SK-N-SH treated with all-trans-retinoic acid at 6 μM for 48 hours (cell line): Measurements from ENCODE around the gene KRTCAP2.

Source experiments
- ATAC-seq: fragments of 200-7000 bp; cut with Tn5 transposase; 3 replicates; pipeline ENCODE4 v1.9.1; 2020; ENCODE audit warnings: mild to moderate bottlenecking, moderate library complexity
- ARNTL ChIP-seq: fragments of 450-650 bp; formaldehyde crosslinking; IDR thresholded peaks from 2 replicates; pipeline ENCODE4 v1.5.0; 2020; ENCODE audit warnings: low read depth, mild to moderate bottlenecking, moderate library complexity, borderline replicate concordance
- BACH2 ChIP-seq: fragments of 250-450 bp; sonication (Bioruptor Pico); IDR thresholded peaks from 2 replicates; pipeline ENCODE4 v1.9.0; 2021; ENCODE audit warnings: mild to moderate bottlenecking, borderline replicate concordance
- CSDC2 ChIP-seq: fragments of 250-450 bp; sonication (Bioruptor Pico); IDR thresholded peaks from 2 replicates; pipeline ENCODE4 v1.5.0; 2020; ENCODE audit warnings: mild to moderate bottlenecking, moderate library complexity
- ESRRG ChIP-seq: fragments of 250-450 bp; sonication (Bioruptor Pico); IDR thresholded peaks from 2 replicates; pipeline ENCODE4 v1.6.1; 2021; ENCODE audit warnings: mild to moderate bottlenecking
- GLIS3 ChIP-seq: fragments of 250-450 bp; sonication (Bioruptor Pico); IDR thresholded peaks from 2 replicates; pipeline ENCODE4 v1.5.0; 2020; ENCODE audit warnings: mild to moderate bottlenecking, moderate library complexity
- ISL1 ChIP-seq: fragments of 250-450 bp; sonication (Bioruptor Pico); IDR thresholded peaks from 2 replicates; pipeline ENCODE4 v2.1.2; 2022; ENCODE audit warnings: mild to moderate bottlenecking, moderate library complexity
- OSR1 ChIP-seq: fragments of 250-450 bp; sonication (Bioruptor Pico); IDR thresholded peaks from 2 replicates; pipeline ENCODE4 v1.8.0; 2022; ENCODE audit warnings: moderate library complexity, mild to moderate bottlenecking, inconsistent platforms
- RARB ChIP-seq: fragments of 250-450 bp; sonication (Bioruptor Pico); IDR thresholded peaks from 2 replicates; pipeline ENCODE4 v1.8.0; 2021; ENCODE audit warnings: mild to moderate bottlenecking, moderate library complexity
- SNAI2 ChIP-seq: fragments of 250-450 bp; sonication (Bioruptor Pico); IDR thresholded peaks from 2 replicates; pipeline ENCODE4 v1.5.0; 2020; ENCODE audit warnings: mild to moderate bottlenecking, moderate library complexity
- TCF4 ChIP-seq: fragments of 250-450 bp; sonication (Bioruptor Pico); IDR thresholded peaks from 2 replicates; pipeline ENCODE4 v1.8.0; 2021; ENCODE audit warnings: mild to moderate bottlenecking, moderate library complexity, borderline replicate concordance
- TOX ChIP-seq: fragments of 250-450 bp; sonication (Bioruptor Pico); IDR thresholded peaks from 2 replicates; pipeline ENCODE4 v1.8.0; 2021; ENCODE audit warnings: mild to moderate bottlenecking, moderate library complexity, borderline replicate concordance
- ZC3H10 ChIP-seq: fragments of 250-450 bp; sonication (Bioruptor Pico); IDR thresholded peaks from 2 replicates; pipeline ENCODE4 v1.5.1; 2021; ENCODE audit warnings: mild to moderate bottlenecking, moderate library complexity
- ZFP3 ChIP-seq: fragments of 250-450 bp; sonication (Bioruptor Pico); IDR thresholded peaks from 2 replicates; pipeline ENCODE4 v1.5.0; 2020; ENCODE audit warnings: mild to moderate bottlenecking, moderate library complexity
- ZFP30 ChIP-seq: fragments of 450-650 bp; formaldehyde crosslinking; IDR thresholded peaks from 2 replicates; pipeline ENCODE4 v1.5.0; 2022; ENCODE audit warnings: mild to moderate bottlenecking, moderate library complexity
- ZNF565 ChIP-seq: fragments of 450-650 bp; formaldehyde crosslinking; conservative IDR thresholded peaks from 2 replicates; pipeline ENCODE4 v1.5.0; 2020; ENCODE audit warnings: low read depth, mild to moderate bottlenecking, moderate library complexity
- ZNF70 ChIP-seq: fragments of 450-650 bp; formaldehyde crosslinking; IDR thresholded peaks from 2 replicates; pipeline ENCODE4 v1.5.0; 2020; ENCODE audit warnings: mild to moderate bottlenecking, moderate library complexity
- ZNF8 ChIP-seq: fragments of 450-650 bp; formaldehyde crosslinking; IDR thresholded peaks from 2 replicates; pipeline ENCODE4 v1.5.0; 2020; ENCODE audit warnings: mild to moderate bottlenecking, moderate library complexity
- TF ChIP-seq, protein P1 (sequence below): fragments of 250-450 bp; sonication (Bioruptor Pico); IDR thresholded peaks from 2 replicates; pipeline ENCODE4 v1.5.1; 2020; ENCODE audit warnings: low read depth, mild to moderate bottlenecking, moderate library complexity
- TF ChIP-seq, protein P2 (sequence below): fragments of 250-450 bp; sonication (Bioruptor Pico); IDR thresholded peaks from 2 replicates; pipeline ENCODE4 v1.8.0; 2020; ENCODE audit warnings: mild to moderate bottlenecking, moderate library complexity, borderline replicate concordance
- TF ChIP-seq, protein P3 (sequence below): fragments of 250-450 bp; sonication (Bioruptor Pico); IDR thresholded peaks from 2 replicates; pipeline ENCODE4 v1.5.1; 2021; ENCODE audit warnings: mild to moderate bottlenecking, moderate library complexity
- TF ChIP-seq, protein P4 (sequence below): fragments of 250-450 bp; sonication (Bioruptor Pico); IDR thresholded peaks from 2 replicates; pipeline ENCODE4 v1.5.0; 2020; ENCODE audit warnings: mild to moderate bottlenecking, moderate library complexity
- TF ChIP-seq, protein P5 (sequence below): fragments of 250-450 bp; sonication (Bioruptor Pico); IDR thresholded peaks from 2 replicates; pipeline ENCODE4 v1.8.0; 2021; ENCODE audit warnings: low read depth, mild to moderate bottlenecking, moderate library complexity, borderline replicate concordance

The KRTCAP2 gene

DNA sequence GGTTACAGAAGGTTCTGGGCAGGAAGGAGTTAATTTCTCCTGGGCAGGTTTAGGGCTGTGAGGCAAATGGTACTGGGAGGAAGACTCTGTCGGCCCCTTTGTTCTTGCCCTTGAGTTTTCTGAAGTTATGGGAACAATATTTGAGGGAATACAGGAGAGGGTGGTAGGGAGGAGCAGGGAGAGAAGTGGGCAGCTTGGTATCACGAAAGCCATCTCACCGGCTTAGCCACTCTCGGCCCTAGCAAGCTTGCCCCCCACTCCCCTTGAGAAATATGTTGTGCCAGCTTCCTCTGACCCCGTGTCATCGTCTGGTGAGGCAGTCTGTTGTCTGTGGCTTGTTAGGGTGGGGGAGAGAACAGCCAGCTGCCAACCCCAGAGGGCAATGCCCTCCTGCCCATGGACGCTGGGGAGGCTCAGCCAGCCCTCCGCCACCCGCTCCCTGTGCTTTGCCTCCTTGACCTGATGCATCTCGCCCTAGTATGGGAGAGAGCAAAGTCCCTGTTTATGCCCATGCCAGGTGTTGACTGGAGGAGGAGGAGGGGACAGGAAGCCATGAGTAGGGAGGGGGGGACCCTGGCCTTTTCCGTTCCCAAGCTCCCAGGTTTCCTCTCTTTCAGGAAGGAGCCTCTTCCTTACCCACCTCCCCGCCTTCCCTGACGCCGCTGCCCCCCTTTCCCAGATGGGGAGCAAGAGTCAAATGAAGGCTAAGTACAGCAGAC, 44.2 kb downstream of the KRTCAP2 start:
- peak; percentile 21 for ATAC-seq
- TF ChIP-seq, protein P1, sequence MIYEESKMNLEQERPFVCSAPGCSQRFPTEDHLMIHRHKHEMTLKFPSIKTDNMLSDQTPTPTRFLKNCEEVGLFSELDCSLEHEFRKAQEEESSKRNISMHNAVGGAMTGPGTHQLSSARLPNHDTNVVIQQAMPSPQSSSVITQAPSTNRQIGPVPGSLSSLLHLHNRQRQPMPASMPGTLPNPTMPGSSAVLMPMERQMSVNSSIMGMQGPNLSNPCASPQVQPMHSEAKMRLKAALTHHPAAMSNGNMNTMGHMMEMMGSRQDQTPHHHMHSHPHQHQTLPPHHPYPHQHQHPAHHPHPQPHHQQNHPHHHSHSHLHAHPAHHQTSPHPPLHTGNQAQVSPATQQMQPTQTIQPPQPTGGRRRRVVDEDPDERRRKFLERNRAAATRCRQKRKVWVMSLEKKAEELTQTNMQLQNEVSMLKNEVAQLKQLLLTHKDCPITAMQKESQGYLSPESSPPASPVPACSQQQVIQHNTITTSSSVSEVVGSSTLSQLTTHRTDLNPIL (CRISPR knock-in tag), result no peak
- no peak for TF ChIP-seq RARB (CRISPR knock-in tag)
- TF ChIP-seq ZC3H10 (CRISPR knock-in tag), result no peak
- no peak for TF ChIP-seq TCF4
- no peak for TF ChIP-seq ZNF565
- TF ChIP-seq, protein P2, sequence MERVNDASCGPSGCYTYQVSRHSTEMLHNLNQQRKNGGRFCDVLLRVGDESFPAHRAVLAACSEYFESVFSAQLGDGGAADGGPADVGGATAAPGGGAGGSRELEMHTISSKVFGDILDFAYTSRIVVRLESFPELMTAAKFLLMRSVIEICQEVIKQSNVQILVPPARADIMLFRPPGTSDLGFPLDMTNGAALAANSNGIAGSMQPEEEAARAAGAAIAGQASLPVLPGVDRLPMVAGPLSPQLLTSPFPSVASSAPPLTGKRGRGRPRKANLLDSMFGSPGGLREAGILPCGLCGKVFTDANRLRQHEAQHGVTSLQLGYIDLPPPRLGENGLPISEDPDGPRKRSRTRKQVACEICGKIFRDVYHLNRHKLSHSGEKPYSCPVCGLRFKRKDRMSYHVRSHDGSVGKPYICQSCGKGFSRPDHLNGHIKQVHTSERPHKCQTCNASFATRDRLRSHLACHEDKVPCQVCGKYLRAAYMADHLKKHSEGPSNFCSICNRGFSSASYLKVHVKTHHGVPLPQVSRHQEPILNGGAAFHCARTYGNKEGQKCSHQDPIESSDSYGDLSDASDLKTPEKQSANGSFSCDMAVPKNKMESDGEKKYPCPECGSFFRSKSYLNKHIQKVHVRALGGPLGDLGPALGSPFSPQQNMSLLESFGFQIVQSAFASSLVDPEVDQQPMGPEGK (CRISPR knock-in tag), result no peak
- TF ChIP-seq CSDC2 (CRISPR knock-in tag), result no peak
- TF ChIP-seq ESRRG, result no peak
- no peak for TF ChIP-seq ZNF70 (CRISPR knock-in tag)
- TF ChIP-seq ZFP30, result no peak
- no peak for TF ChIP-seq ARNTL
- TF ChIP-seq ZFP3 (CRISPR knock-in tag), result no peak
- TF ChIP-seq, protein P3, sequence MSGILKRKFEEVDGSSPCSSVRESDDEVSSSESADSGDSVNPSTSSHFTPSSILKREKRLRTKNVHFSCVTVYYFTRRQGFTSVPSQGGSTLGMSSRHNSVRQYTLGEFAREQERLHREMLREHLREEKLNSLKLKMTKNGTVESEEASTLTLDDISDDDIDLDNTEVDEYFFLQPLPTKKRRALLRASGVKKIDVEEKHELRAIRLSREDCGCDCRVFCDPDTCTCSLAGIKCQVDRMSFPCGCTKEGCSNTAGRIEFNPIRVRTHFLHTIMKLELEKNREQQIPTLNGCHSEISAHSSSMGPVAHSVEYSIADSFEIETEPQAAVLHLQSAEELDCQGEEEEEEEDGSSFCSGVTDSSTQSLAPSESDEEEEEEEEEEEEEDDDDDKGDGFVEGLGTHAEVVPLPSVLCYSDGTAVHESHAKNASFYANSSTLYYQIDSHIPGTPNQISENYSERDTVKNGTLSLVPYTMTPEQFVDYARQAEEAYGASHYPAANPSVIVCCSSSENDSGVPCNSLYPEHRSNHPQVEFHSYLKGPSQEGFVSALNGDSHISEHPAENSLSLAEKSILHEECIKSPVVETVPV (CRISPR knock-in tag), result no peak
- TF ChIP-seq BACH2 (CRISPR knock-in tag), result no peak
- TF ChIP-seq, all 23 proteins: peak for 0

DNA sequence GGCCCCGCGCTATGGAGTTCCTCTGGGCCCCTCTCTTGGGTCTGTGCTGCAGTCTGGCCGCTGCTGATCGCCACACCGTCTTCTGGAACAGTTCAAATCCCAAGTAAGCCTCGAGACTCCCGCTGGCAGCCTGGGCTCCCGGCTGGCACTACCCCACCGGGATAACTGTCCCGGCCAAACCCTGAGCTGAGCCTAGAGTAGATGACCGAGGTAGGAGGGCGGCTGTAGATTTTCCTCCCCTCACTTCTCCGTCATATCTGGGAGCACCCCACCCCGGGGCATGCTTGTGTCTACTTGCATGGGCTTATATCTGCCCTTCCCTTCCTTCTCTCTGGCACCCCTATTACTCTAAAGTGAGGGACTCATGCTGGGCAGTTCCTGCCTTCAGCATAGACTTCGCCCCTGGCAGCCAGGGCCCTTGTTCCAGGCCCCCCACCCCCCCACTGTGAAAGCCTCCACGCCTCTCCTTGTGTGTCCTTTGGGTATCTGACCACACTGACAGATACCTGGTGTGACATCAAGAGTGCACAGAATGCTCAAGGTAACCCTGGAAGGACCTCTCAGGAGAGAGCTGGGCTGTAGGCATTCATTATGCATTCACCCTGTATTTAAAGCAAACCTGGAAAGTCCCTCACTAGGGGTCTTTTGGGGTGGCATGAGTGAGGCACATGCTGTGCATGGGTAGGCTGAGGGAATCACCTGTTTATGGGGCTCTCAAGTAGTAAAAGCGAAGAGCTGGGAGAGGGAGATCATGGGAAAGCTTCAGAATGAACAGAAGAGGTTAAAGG, 44.9 kb downstream of the KRTCAP2 start:
- ATAC-seq, result peak; percentile 45
- TF ChIP-seq ZC3H10 (CRISPR knock-in tag) (no peak), RARB (CRISPR knock-in tag) (no peak), ZNF70 (CRISPR knock-in tag) (peak; percentile 98), ESRRG (no peak), TCF4 (no peak), TOX (CRISPR knock-in tag) (no peak)

DNA sequence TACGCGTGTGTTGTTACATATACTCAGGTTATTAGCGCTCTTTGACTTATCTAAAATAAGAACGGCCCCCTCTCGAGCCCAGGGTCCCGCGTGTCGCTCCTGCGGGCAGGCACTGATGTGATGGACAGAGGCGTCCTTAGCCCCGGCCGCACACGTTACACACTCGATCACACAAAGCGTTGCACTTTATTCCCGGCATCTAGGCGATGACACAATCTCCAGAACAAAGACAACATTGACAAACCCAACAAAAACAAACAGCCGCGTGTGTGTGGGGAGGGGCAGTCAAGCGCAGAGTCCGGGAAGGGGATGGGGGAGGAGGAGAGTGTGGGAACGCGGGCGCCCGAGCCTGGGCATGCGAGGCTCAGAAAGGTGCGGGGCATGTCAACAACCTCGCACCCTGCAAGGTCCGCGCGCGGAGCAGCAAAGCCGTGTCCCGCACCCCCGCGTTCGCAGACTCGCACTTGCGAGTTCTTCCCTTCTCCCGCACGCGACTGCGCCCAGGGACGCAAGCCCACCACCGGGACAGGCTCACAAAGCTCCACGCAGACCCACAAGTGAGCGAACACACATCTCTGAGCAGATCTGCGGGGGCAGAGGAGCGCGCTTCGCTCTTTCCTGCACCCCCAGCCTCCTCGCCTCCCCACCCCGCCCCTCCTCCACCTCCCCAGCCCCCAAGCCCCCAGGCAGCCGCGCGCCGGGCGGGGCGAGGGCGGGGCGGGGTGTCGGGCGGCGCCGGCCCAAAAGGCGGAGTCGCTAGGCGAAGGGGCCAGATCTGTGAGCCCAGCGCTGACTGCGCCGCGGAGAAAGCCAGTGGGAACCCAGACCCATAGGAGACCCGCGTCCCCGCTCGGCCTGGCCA, 45.8 kb downstream of the KRTCAP2 start, which contains the start of gene EFNA1:
EFNA1 (plus strand) TSS at position 772 of the 862 bp plus-strand sequence. CDS start 102 bp downstream, outside the sequence.
- peak; percentile 80 for ATAC-seq
- TF ChIP-seq ZNF70 (CRISPR knock-in tag), result no peak
- TF ChIP-seq, protein P1 (CRISPR knock-in tag), result no peak
- TF ChIP-seq ISL1 (CRISPR knock-in tag), result no peak
- TF ChIP-seq, protein P2 (CRISPR knock-in tag), result no peak
- no peak for TF ChIP-seq ZNF565
- no peak for TF ChIP-seq OSR1
- no peak for TF ChIP-seq ZFP3 (CRISPR knock-in tag)
- TF ChIP-seq, protein P4, sequence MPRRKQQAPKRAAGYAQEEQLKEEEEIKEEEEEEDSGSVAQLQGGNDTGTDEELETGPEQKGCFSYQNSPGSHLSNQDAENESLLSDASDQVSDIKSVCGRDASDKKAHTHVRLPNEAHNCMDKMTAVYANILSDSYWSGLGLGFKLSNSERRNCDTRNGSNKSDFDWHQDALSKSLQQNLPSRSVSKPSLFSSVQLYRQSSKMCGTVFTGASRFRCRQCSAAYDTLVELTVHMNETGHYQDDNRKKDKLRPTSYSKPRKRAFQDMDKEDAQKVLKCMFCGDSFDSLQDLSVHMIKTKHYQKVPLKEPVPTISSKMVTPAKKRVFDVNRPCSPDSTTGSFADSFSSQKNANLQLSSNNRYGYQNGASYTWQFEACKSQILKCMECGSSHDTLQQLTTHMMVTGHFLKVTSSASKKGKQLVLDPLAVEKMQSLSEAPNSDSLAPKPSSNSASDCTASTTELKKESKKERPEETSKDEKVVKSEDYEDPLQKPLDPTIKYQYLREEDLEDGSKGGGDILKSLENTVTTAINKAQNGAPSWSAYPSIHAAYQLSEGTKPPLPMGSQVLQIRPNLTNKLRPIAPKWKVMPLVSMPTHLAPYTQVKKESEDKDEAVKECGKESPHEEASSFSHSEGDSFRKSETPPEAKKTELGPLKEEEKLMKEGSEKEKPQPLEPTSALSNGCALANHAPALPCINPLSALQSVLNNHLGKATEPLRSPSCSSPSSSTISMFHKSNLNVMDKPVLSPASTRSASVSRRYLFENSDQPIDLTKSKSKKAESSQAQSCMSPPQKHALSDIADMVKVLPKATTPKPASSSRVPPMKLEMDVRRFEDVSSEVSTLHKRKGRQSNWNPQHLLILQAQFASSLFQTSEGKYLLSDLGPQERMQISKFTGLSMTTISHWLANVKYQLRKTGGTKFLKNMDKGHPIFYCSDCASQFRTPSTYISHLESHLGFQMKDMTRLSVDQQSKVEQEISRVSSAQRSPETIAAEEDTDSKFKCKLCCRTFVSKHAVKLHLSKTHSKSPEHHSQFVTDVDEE, result no peak
- TF ChIP-seq, protein P5, sequence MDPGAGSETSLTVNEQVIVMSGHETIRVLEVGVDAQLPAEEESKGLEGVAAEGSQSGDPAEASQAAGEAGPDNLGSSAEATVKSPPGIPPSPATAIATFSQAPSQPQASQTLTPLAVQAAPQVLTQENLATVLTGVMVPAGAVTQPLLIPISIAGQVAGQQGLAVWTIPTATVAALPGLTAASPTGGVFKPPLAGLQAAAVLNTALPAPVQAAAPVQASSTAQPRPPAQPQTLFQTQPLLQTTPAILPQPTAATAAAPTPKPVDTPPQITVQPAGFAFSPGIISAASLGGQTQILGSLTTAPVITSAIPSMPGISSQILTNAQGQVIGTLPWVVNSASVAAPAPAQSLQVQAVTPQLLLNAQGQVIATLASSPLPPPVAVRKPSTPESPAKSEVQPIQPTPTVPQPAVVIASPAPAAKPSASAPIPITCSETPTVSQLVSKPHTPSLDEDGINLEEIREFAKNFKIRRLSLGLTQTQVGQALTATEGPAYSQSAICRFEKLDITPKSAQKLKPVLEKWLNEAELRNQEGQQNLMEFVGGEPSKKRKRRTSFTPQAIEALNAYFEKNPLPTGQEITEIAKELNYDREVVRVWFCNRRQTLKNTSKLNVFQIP (CRISPR knock-in tag), result no peak
- no peak for TF ChIP-seq BACH2 (CRISPR knock-in tag)
- no peak for TF ChIP-seq SNAI2 (CRISPR knock-in tag)
- TF ChIP-seq ZNF8 (CRISPR knock-in tag), result no peak
- no peak for TF ChIP-seq CSDC2 (CRISPR knock-in tag)
- TF ChIP-seq TOX (CRISPR knock-in tag), result no peak
- no peak for TF ChIP-seq TCF4
- TF ChIP-seq ZFP30, result no peak
- TF ChIP-seq GLIS3, result no peak
